ENCODE results near the gene ATP6V1E1.
"Not testable (repeated sequence)": the region's sequence is repeated elsewhere in the genome, so short reads cannot be mapped to it uniquely, and the experiment has no call there.

Gene ATP6V1E1

DNA sequence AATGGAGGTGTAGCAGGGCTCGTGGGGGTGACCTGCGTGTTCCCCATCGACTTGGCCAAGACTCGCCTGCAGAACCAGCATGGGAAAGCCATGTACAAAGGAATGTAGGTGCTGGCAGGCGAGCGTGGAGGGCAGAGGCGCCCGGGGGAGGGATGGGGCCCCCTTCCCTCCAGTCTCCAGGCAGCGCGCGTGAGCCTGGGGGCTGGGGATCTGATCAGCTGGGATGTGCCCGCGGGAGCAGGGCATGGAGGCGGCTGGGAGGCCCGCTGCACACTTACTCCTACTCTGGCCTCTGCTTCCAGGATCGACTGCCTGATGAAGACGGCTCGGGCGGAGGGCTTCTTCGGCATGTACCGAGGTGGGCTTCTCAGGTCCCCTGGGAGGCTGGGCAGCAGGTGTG lies 47.5 kb downstream of the ATP6V1E1 start:
- no peak for DNase-seq (ENCODE audit: low read depth)

- DNase-seq (ENCODE audit: low read depth): no peak
Observed at GRCh38 chr22:17580441-17581031, 48.0 kb downstream of the ATP6V1E1 start.

DNA sequence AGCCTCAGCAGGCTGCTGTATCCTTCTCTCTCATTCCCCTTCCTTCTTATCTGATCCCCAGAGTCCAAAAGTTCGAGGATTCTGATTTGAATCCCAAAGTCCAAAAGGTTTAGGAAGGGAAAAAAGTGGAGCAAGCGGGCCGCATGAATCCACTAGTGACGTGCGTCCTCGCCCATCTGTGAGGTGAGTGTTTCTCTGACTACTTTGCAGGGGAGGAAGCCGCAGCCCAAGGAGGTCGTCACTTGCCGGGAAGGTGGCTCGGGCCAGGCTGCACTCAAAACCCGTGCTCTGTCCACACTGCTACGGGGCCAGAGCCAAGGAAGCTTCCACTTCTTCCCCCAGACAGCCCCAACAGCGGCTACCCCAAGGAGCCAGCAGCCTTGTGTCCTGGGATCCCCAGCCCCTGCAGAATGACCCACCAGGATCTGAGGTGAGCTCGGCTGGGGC lies 49.0 kb downstream of the ATP6V1E1 start:
- no peak for DNase-seq (ENCODE audit: low read depth)

DNA sequence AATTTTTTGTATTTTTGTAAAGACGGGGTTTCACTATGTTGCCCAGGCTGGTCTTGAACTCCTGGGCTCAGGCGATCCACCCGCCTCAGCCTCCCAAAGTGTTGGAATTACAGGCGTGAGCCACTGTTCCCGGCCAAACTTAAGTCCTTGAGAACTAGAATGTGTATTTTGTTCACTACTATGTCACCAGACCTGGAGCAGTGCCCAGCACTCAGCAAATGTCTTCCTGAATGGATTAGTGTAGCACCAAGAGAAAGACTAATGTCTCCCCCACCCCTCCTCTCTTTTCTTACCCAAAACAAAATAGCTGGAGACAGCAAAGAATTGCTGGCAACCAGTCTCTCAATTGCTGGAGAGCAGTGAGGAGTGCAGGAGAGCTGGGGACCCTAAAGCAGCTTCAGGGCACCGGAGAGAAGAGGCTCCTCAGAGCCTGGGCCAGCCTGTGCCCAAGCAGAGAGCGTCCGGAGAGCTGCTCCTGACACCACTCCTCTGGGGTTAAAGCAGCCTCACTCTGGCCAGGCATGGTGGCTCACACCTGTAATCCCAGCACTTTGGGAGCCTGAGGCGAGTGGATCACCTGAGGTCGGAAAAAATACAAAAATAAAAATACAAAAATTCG lies 50.3 kb downstream of the ATP6V1E1 start:
- no peak for DNase-seq (ENCODE audit: low read depth)

- DNase-seq (ENCODE audit: low read depth): no peak
Observed at GRCh38 chr22:17576470-17576869, 52.1 kb downstream of the ATP6V1E1 start.

GRCh38 chr22:17575681-17576080 lies 52.9 kb downstream of the ATP6V1E1 start:
- DNase-seq (ENCODE audit: low read depth): no peak

DNA sequence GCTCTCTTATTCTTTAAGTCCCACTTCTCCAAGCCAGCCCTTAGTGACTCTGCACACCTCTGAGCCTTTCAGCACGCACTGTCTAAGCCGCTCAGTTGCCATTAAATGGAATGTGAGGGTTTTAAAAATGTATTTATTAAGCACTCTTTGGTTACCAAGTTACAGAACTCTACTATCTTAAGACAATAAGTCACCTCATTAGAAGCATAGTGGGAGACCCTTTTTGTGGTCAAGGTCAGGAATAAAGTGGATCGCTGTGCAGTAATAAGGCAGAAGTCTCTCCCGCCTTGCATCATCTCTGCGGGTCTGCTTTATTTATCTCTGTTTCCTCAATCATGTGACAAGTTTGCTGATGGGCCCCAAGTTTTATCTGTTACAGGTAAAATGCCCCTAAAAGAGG lies 53.4 kb downstream of the ATP6V1E1 start:
- no peak for DNase-seq (ENCODE audit: low read depth)

- DNase-seq (ENCODE audit: low read depth): no peak
Observed at GRCh38 chr22:17570851-17571631, 57.5 kb downstream of the ATP6V1E1 start.

- no peak for DNase-seq (ENCODE audit: low read depth)
Observed at GRCh38 chr22:17569971-17570511, 58.5 kb downstream of the ATP6V1E1 start.

DNA sequence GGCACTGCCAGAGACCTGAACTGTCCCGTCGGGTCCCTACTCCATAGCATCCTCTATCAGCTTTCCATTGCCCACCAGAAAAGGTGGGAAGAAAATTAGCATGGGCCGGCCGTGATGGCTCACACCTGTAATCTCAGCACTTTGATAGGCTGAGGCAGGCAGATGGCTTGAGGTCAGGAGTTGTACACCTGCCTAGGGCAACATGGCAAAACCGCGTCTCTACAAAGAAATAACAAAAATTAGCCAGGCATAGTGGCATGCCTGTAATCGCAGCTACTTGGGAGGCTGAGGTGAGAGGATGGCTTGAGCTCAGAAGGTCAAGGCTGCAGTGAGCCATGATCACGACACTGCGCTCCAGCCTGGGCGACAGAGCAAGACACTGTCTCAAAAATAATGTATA lies 61.8 kb downstream of the ATP6V1E1 start:
- no peak for DNase-seq (ENCODE audit: low read depth)

DNA sequence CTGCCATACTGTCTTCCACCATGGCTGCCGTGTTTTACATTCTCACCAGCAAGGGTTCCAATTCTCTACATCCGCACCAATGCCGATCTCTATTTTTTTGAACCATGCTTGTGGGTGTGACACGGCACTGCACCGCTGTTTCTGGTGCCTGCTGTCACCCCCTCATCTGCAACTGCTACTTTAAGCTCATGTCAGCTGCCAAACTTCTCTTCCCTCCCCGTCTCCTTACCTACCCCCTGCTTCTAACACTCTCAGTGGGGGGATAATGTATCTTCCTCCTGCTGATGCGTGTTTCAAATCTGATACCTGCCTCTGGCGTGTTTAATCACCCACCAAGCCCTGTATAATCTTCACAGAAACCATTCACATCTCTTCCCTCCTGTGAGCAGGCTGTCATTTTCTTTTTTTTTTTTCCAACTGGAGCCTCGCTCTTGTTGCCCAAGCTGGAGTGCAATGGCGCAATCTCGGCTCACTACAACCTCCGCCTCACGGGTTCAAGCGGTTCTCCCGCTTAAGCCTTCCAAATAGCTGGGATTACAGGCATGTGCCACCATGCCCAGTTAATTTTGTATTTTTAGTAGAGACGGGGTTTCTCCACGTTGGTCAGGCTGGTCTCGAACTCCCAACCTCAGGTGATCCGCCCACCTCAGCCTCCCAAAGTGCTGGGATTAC lies 62.4 kb downstream of the ATP6V1E1 start:
- DNase-seq (ENCODE audit: low read depth): not testable (repeated sequence)

GRCh38 chr22:17563936-17564391 lies 64.6 kb downstream of the ATP6V1E1 start:
- DNase-seq (ENCODE audit: low read depth): no peak

DNA sequence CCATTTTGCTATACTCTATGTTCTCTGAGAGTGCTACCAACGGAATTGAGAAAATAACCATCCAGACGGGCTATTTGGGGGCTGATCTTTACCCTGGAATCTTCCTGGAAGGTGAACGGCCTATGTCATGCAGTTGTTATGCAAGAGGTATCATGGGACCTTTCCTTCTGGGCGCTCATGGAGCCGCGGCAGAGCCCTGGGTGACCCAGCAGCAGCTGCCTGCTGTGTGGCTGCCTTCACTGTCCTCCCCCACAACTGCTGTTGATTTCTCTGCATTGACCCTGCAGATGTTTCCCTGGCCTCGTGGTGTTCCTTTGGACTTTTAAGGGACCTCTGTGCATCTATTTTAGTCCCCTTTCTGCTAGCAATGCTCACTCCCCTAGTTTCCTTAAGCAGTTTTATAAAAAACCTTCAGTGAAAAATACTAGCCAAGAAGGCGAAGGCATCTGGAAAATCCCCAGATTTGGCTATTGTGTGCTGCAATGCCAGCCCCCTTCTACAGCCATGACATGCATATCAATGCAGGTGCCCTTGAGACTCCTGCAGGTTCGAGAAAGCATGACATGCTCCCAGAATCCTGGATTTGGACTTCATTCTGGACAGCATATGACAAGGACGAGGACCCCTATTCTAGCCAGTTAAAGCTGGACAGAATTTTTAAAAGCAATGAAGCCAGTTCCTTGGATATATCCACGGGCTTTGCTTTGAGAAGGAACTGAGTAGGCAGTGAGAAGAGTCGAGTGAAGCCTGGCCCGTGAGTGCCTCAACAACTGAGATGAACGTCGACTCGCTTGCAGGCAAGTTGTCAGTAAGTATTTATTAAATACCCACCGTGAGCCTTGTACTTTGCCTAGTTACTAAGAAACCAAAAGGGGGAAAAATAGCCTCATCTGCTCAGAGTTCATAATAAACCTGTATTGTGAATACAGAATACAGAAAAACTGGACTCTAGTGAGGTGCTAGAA lies 65.4 kb downstream of the ATP6V1E1 start, which contains the start of gene SLC25A18:
Gene SLC25A18 (plus strand): TSS at position 593 of the 965 bp plus-strand sequence. CDS start 16,447 bp downstream, outside the sequence.
- no peak for DNase-seq (ENCODE audit: low read depth)

DNA sequence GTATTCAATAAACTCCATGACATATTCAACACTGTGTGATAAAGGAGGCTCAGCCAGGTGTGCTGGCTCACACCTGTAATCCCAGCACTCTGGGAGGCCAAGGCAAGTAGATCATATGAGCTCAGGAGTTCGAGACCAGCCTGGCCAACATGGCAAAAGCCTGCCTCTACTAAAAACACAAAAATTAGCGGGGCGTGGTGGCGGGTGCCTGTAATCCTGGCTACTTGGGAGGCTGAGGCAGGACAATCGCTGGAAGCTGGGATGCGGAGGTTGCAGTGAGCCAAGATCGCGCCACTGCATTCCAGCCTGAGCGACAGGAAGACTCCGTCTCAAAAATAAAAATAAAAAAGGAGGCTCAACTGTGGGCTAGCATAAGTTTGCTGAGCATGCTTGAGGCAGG lies 69.4 kb downstream of the ATP6V1E1 start:
- no peak for DNase-seq (ENCODE audit: low read depth)

DNA sequence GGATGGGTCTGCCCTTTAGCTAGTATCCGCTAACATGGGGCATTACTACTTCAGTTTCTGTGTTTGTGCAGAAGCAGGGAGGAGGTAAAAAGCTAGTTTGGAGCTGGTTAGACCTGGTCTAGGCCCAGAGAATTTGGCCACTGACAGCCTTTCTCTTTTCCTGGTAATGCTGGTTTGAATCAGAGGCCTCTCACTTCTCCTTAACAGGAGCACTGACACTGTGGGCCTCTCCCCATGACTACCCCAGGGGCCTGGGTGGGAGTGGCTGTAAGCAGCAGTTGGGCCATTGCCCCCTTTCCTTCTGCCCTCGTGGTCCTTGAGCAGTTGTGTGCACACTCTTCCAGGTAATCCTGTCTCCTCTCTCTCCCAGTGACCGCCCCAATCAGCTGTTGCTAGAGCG lies 73.7 kb downstream of the ATP6V1E1 start:
- DNase-seq (ENCODE audit: low read depth): no peak

GRCh38 chr22:17552737-17553136 lies 75.8 kb downstream of the ATP6V1E1 start:
- DNase-seq (ENCODE audit: low read depth): no peak

DNA sequence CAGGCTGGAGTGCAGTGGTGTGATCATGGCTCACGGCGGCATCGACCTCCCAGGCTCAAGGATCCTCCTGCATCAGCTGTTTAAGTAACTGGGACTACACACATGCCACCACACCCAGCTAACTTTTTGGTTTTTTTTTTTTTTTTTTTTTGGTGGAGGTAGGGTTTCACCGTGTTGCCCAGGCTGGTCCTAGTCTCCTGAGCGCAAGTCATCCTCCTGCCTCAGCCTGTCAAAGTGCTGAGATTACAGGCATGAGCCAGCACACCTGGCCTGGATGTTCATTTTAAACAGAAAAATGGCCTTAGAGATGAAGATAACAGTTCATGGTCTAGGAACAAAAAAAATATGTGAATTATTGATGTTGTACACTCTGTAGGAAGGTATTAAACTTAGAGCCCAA lies 78.9 kb downstream of the ATP6V1E1 start:
- DNase-seq (ENCODE audit: low read depth): no peak

- DNase-seq (ENCODE audit: low read depth): no peak
Observed at GRCh38 chr22:17549183-17549582, 79.4 kb downstream of the ATP6V1E1 start.

GRCh38 chr22:17548756-17549035 lies 79.9 kb downstream of the ATP6V1E1 start:
- DNase-seq (ENCODE audit: low read depth): no peak

DNA sequence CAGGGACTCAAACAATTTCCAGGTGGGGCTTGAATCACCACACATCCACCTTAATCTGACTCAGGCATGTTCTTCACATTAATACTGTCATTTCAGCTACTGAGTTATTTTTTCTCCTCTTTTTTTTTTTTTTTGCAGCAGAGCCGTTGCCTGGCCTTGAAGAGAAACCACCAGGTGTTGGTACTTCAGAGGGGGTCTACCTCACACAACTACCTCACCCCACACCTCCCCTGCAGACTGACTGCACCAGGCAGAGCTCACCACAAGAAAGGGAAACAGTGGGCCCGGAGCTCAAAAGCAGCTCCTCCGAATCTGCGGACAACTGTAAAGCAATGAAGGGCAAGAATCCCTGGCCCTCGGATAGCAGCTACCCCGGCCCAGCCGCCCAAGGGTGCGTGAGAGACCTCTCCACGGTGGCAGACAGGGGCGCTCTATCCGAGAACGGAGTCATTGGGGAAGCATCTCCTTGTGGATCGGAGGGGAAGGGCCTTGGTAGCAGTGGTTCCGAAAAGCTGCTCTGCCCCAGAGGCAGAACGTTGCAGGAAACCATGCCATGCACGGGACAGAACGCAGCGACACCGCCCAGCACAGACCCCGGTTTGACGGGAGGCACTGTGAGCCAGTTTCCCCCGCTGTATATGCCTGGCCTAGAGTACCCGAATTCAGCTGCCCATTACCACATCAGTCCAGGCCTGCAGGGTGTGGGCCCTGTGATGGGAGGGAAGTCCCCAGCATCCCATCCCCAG lies 80.4 kb downstream of the ATP6V1E1 start:
- no peak for DNase-seq (ENCODE audit: low read depth)

DNA sequence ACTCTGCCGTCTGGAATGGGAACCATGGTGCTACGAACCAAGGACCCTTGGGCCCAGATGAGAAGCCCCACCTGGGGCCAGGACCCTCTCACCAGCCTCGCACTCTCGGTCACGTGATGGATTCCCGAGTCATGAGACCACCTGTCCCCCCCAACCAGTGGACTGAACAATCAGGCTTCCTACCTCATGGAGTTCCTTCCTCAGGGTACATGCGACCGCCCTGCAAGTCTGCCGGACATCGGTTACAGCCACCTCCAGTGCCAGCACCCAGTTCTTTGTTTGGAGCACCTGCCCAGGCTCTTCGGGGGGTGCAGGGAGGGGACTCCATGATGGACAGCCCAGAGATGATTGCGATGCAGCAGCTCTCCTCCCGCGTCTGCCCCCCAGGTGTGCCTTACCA lies 86.1 kb downstream of the ATP6V1E1 start:
- no peak for DNase-seq (ENCODE audit: low read depth)

All from stimulated activated CD8-positive, alpha-beta memory T cell treated with anti-CD3 and anti-CD28 coated beads, Interleukin-15, amount 100 ng/mL, for 24 hours (primary cell).